ENCODE data around the gene SEC14L2.

The SEC14L2 gene

DNA sequence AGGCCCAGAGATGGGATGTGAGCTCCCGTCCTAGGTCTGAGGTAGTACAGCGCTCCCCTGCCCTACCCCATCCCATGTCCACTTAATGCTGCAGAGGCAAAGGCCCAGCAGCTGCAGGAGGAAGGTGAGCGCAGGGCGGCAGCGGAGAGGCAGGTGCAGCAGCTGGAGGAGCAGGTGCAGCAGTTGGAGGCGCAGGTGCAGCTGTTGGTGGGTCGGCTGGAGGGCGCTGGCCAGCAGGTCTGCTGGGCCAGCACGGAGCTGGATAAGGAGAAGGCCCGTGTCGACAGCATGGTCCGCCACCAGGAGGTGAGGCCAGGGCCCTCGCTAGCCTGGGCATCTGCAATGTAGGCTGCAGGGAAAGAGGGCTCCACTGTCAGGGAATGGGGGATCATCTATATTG, 24.8 kb upstream of the SEC14L2 start:
- Histone ChIP-seq H3K27ac (ENCODE audit: low read length) (no peak overlapping the region), H3K4me1 (ENCODE audit: low read length) (no peaks in the 10 kb centered on the region), H3K27me3 (ENCODE audit: low read depth, low read length) (no peaks in the 10 kb centered on the region), H3K4me2 (ENCODE audit: low read length) (no peak overlapping the region), H3K4me3 (ENCODE audit: low read length) (no peak overlapping the region), H3K79me2 (ENCODE audit: low read length) (no peaks in the 10 kb centered on the region), H2AFZ (ENCODE audit: low read depth, low read length) (no peak overlapping the region), H3K9ac (ENCODE audit: low read length) (no peak overlapping the region), H3K36me3 (replicated peaks; ENCODE audit: low read depth, low read length) (no peaks in the 10 kb centered on the region), H3K9me3 (ENCODE audit: insufficient read depth, low read length) (no peaks in the 10 kb centered on the region), H4K20me1 (ENCODE audit: insufficient read depth, low read length) (no peaks in the 10 kb centered on the region)
- no peak for TF ChIP-seq EZH2phosphoT487 (IDR thresholded peaks at IDR 0.05; ENCODE audit: low read depth)
- TF ChIP-seq, protein P1, sequence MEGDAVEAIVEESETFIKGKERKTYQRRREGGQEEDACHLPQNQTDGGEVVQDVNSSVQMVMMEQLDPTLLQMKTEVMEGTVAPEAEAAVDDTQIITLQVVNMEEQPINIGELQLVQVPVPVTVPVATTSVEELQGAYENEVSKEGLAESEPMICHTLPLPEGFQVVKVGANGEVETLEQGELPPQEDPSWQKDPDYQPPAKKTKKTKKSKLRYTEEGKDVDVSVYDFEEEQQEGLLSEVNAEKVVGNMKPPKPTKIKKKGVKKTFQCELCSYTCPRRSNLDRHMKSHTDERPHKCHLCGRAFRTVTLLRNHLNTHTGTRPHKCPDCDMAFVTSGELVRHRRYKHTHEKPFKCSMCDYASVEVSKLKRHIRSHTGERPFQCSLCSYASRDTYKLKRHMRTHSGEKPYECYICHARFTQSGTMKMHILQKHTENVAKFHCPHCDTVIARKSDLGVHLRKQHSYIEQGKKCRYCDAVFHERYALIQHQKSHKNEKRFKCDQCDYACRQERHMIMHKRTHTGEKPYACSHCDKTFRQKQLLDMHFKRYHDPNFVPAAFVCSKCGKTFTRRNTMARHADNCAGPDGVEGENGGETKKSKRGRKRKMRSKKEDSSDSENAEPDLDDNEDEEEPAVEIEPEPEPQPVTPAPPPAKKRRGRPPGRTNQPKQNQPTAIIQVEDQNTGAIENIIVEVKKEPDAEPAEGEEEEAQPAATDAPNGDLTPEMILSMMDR (IDR thresholded peaks at IDR 0.05; ENCODE audit: low read depth, low read length) = no peak

DNA sequence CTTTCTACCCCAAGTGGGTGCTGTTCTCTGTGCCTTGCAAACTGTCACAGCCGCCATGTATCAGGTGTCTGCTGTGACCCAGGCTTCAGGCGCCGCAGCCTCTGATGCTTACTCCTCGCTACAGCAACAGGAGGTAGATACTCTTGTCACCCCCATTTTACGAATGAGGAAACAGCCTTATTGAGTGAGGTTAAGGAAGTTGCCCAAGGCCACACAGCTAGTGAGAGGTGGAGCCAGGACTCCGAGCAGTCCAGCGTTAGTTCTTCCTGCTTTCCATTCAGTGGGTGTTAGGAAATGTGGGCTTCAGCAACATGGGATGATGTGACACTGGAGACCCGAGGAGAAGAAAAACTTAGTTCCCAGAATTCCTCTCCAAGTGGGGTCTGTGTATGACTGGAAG, 23.9 kb upstream of the SEC14L2 start:
- Histone ChIP-seq H3K27me3 (ENCODE audit: low read depth, low read length) (no peaks in the 10 kb centered on the region), H4K20me1 (ENCODE audit: insufficient read depth, low read length) (no peaks in the 10 kb centered on the region), H3K4me2 (ENCODE audit: low read length) (no peak overlapping the region), H3K4me3 (ENCODE audit: low read length) (no peak overlapping the region), H2AFZ (ENCODE audit: low read depth, low read length) (no peak overlapping the region), H3K36me3 (replicated peaks; ENCODE audit: low read depth, low read length) (peaks cover 3% of the 10 kb centered on the region), H3K4me1 (ENCODE audit: low read length) (no peaks in the 10 kb centered on the region), H3K79me2 (ENCODE audit: low read length) (no peaks in the 10 kb centered on the region), H3K9ac (ENCODE audit: low read length) (no peak overlapping the region), H3K9me3 (ENCODE audit: insufficient read depth, low read length) (no peaks in the 10 kb centered on the region), H3K27ac (ENCODE audit: low read length) (no peak overlapping the region)
- no peak for TF ChIP-seq EZH2phosphoT487 (IDR thresholded peaks at IDR 0.05; ENCODE audit: low read depth)
- TF ChIP-seq, protein P1 (IDR thresholded peaks at IDR 0.05; ENCODE audit: low read depth, low read length) = no peak

DNA sequence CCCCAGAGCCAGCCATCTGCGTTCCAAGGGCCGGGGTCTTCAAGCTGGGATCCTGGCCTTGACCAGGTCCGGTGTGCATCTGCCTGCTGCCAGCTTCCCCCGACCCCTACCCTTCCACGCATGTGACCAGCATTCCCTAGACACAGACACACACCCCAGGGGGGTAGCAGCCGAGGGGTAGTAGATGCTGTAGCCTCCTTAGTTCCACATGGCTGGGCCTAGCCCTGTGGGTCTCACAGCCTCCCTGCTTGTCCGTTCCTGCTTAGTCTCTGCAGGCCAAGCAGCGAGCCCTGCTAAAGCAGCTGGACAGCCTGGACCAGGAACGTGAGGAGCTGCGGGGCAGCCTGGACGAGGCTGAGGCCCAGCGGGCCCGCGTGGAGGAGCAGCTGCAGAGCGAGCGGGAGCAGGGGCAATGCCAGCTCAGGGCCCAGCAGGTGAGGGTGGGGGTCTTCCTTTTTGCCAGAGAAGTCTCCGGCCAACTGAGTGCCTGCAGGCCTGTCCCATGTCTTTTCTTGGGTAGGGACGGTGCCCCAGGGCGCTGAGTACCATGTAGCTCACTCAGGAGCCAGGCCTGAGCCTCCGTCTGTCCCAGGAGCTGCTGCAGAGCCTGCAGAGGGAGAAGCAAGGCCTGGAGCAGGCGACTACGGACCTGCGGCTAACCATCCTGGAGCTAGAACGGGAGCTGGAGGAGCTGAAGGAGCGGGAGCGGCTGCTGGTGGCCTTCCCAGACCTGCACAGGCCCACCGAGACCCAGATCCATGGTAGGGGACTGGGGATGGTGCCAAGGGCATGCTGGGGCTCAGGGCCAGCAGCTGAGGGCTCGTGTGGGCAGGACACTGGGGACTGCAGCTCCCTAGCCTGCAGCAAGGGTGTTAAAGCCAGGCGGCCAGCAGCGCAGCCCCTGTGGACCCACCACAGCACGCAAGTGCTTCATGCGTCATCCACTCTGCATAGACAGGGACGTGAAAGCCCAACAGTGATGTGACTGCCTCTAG, 23.2 kb upstream of the SEC14L2 start:
- no peaks in the 10 kb centered on the region for H3K79me2 ChIP-seq (ENCODE audit: low read length)
- no peak overlapping the region for H3K4me2 ChIP-seq (ENCODE audit: low read length)
- no peaks in the 10 kb centered on the region for H3K27me3 ChIP-seq (ENCODE audit: low read depth, low read length)
- no peaks in the 10 kb centered on the region for H3K4me1 ChIP-seq (ENCODE audit: low read length)
- no peak for TF ChIP-seq EZH2phosphoT487 (IDR thresholded peaks at IDR 0.05; ENCODE audit: low read depth)
- TF ChIP-seq, protein P1 (IDR thresholded peaks at IDR 0.05; ENCODE audit: low read depth, low read length) = no peak
- H3K4me3 ChIP-seq (ENCODE audit: low read length) = no peak overlapping the region
- no peak overlapping the region for H3K9ac ChIP-seq (ENCODE audit: low read length)
- no peak overlapping the region for H3K27ac ChIP-seq (ENCODE audit: low read length)
- H3K36me3 ChIP-seq (replicated peaks; ENCODE audit: low read depth, low read length) = peaks cover 3% of the 10 kb centered on the region
- no peaks in the 10 kb centered on the region for H4K20me1 ChIP-seq (ENCODE audit: insufficient read depth, low read length)
- H2AFZ ChIP-seq (ENCODE audit: low read depth, low read length) = no peak overlapping the region
- no peaks in the 10 kb centered on the region for H3K9me3 ChIP-seq (ENCODE audit: insufficient read depth, low read length)

DNA sequence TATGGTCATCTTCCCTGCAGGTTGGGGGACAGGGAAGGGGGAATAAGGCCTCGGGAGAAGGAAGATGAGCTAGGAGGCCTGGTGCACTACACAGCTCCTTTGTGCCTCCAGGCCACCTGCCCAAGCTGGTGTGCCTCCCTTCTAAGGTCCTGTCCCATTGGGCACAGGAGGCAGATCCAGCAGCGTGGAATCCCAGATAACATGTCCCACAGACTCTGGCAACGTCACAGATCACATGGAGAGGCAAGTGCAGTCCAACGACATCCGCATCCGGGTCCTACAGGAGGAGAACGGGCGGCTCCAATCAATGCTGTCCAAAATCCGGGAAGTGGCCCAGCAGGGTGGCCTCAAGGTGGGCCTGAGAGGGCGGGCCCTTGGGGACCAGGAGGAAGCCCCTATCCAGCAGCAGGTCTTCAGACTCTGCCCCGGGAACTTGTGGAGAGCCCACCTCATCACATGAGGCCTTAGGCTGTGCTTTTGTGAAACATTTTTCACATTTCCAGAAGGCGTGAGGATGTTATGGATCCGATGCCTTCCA, 21.4 kb upstream of the SEC14L2 start:
- H3K4me2 ChIP-seq (ENCODE audit: low read length) = no peak overlapping the region
- H3K9ac ChIP-seq (ENCODE audit: low read length) = no peak overlapping the region
- peaks cover 3% of the 10 kb centered on the region for H3K36me3 ChIP-seq (replicated peaks; ENCODE audit: low read depth, low read length)
- H3K27ac ChIP-seq (ENCODE audit: low read length) = no peak overlapping the region
- no peaks in the 10 kb centered on the region for H4K20me1 ChIP-seq (ENCODE audit: insufficient read depth, low read length)
- no peaks in the 10 kb centered on the region for H3K27me3 ChIP-seq (ENCODE audit: low read depth, low read length)
- TF ChIP-seq, protein P1 (IDR thresholded peaks at IDR 0.05; ENCODE audit: low read depth, low read length) = no peak
- TF ChIP-seq EZH2phosphoT487 (IDR thresholded peaks at IDR 0.05; ENCODE audit: low read depth) = no peak
- no peak overlapping the region for H3K4me3 ChIP-seq (ENCODE audit: low read length)
- H2AFZ ChIP-seq (ENCODE audit: low read depth, low read length) = no peak overlapping the region
- H3K79me2 ChIP-seq (ENCODE audit: low read length) = no peaks in the 10 kb centered on the region
- H3K4me1 ChIP-seq (ENCODE audit: low read length) = peaks cover 11% of the 10 kb centered on the region
- no peaks in the 10 kb centered on the region for H3K9me3 ChIP-seq (ENCODE audit: insufficient read depth, low read length)

All from OCI-LY3 (cell line).